ENCODE results near the gene MSLN.

Gene MSLN

GRCh38 chr16:801584-802363, 41.2 kb downstream of the MSLN start:
- no peak for TF ChIP-seq EZH2phosphoT487 (conservative IDR thresholded peaks at IDR 0.05; ENCODE audit: low read length)
- no peak for TF ChIP-seq CTCF (IDR thresholded peaks at IDR 0.05; ENCODE audit: insufficient read depth, low read length, poor library complexity, severe bottlenecking)
- no peaks in the 10 kb centered on the region for H3F3A ChIP-seq (ENCODE audit: insufficient read depth)
- H2AFZ ChIP-seq (ENCODE audit: low read depth, low read length, severe bottlenecking): no peak overlapping the region
- no peaks in the 10 kb centered on the region for H3K79me2 ChIP-seq (ENCODE audit: insufficient read depth, low read length)
- no peaks in the 10 kb centered on the region for H4K20me1 ChIP-seq (ENCODE audit: low read depth, low read length)
- no peaks in the 10 kb centered on the region for H3K27me3 ChIP-seq (ENCODE audit: low read length)
- no peaks in the 10 kb centered on the region for H3K9me2 ChIP-seq (replicated peaks; ENCODE audit: insufficient read depth, low read length)
- H3K9ac ChIP-seq (ENCODE audit: low read length): no peak overlapping the region
- H3K4me3 ChIP-seq (ENCODE audit: insufficient read depth, low read length, poor library complexity, severe bottlenecking): no peak overlapping the region
- H3K27ac ChIP-seq (ENCODE audit: low read depth, low read length): no peak overlapping the region
- no peak overlapping the region for H3K4me2 ChIP-seq (ENCODE audit: low read depth, low read length, poor library complexity, severe bottlenecking)
- H3K9me3 ChIP-seq (ENCODE audit: insufficient read depth, low read length): no peaks in the 10 kb centered on the region
- H3K36me3 ChIP-seq (ENCODE audit: low read length): no peaks in the 10 kb centered on the region

GRCh38 chr16:802461-802860, 41.9 kb downstream of the MSLN start:
- Histone ChIP-seq H2AFZ (ENCODE audit: low read depth, low read length, severe bottlenecking) (no peak overlapping the region), H3K27ac (ENCODE audit: low read depth, low read length) (no peak overlapping the region), H3K9me2 (replicated peaks; ENCODE audit: insufficient read depth, low read length) (no peaks in the 10 kb centered on the region), H3K9ac (ENCODE audit: low read length) (no peak overlapping the region), H3K9me3 (ENCODE audit: insufficient read depth, low read length) (no peaks in the 10 kb centered on the region), H4K20me1 (ENCODE audit: low read depth, low read length) (no peaks in the 10 kb centered on the region), H3F3A (ENCODE audit: insufficient read depth) (no peaks in the 10 kb centered on the region), H3K4me2 (ENCODE audit: low read depth, low read length, poor library complexity, severe bottlenecking) (no peak overlapping the region), H3K27me3 (ENCODE audit: low read length) (no peaks in the 10 kb centered on the region), H3K79me2 (ENCODE audit: insufficient read depth, low read length) (no peaks in the 10 kb centered on the region), H3K36me3 (ENCODE audit: low read length) (no peaks in the 10 kb centered on the region), H3K4me3 (ENCODE audit: insufficient read depth, low read length, poor library complexity, severe bottlenecking) (no peak overlapping the region)
- TF ChIP-seq EZH2phosphoT487 (conservative IDR thresholded peaks at IDR 0.05; ENCODE audit: low read length) (no peak), CTCF (IDR thresholded peaks at IDR 0.05; ENCODE audit: insufficient read depth, low read length, poor library complexity, severe bottlenecking) (no peak)

- TF ChIP-seq EZH2phosphoT487 (conservative IDR thresholded peaks at IDR 0.05; ENCODE audit: low read length): no peak
- TF ChIP-seq CTCF (IDR thresholded peaks at IDR 0.05; ENCODE audit: insufficient read depth, low read length, poor library complexity, severe bottlenecking): no peak
- Histone ChIP-seq H3K27me3 (ENCODE audit: low read length) (no peaks in the 10 kb centered on the region), H3K9me2 (replicated peaks; ENCODE audit: insufficient read depth, low read length) (no peaks in the 10 kb centered on the region), H3K4me2 (ENCODE audit: low read depth, low read length, poor library complexity, severe bottlenecking) (no peak overlapping the region), H3K36me3 (ENCODE audit: low read length) (no peaks in the 10 kb centered on the region), H3K4me3 (ENCODE audit: insufficient read depth, low read length, poor library complexity, severe bottlenecking) (no peak overlapping the region), H4K20me1 (ENCODE audit: low read depth, low read length) (no peaks in the 10 kb centered on the region), H3K9me3 (ENCODE audit: insufficient read depth, low read length) (no peaks in the 10 kb centered on the region), H3K79me2 (ENCODE audit: insufficient read depth, low read length) (no peaks in the 10 kb centered on the region), H3K9ac (ENCODE audit: low read length) (no peak overlapping the region), H3K27ac (ENCODE audit: low read depth, low read length) (no peak overlapping the region), H2AFZ (ENCODE audit: low read depth, low read length, severe bottlenecking) (no peak overlapping the region), H3F3A (ENCODE audit: insufficient read depth) (no peaks in the 10 kb centered on the region)
These were observed 42.6 kb downstream of the MSLN start for GRCh38 chr16:802914-803753.

All from SU-DHL-6 (cell line).